ENCODE data around the gene ERGIC1.

The ERGIC1 gene

DNA sequence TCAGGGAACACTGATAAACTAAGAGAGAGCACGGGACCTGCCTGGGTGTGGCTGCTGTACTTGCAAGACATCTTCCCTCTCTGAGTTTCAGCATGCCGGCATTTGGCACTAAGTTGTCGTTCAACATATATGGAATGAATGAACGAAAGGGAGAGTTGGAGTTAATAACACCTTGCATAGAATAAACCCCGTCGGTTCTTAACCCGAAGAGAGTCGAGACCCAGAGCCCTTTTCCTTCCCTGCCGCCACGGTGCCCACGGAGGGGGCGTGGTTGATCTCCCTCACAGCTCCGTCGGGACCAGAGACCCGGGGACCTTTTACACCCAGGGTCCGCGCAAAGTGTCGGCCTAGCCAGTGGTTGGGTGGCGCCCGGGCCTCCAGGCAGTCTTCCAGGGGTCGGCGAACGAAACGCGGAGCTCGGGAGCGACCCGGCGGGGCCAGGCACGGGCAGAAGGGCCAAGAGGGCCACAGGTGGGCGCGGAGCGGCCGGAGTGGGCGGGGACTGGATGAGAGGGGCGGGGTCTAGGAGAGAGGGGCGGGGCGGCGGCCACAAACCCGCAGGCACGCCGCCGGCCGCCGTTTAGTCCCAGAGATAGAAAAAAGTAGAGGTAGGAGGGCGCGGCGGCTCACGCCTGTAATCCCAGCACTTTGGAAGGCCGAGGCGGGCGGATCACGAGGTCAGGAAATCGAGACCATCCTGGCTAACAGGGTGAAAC is 124.4 kb downstream of the ERGIC1 start:
- DNase-seq (ENCODE audit: extremely low read depth, low read depth), result no peak
- TF ChIP-seq, protein P1, sequence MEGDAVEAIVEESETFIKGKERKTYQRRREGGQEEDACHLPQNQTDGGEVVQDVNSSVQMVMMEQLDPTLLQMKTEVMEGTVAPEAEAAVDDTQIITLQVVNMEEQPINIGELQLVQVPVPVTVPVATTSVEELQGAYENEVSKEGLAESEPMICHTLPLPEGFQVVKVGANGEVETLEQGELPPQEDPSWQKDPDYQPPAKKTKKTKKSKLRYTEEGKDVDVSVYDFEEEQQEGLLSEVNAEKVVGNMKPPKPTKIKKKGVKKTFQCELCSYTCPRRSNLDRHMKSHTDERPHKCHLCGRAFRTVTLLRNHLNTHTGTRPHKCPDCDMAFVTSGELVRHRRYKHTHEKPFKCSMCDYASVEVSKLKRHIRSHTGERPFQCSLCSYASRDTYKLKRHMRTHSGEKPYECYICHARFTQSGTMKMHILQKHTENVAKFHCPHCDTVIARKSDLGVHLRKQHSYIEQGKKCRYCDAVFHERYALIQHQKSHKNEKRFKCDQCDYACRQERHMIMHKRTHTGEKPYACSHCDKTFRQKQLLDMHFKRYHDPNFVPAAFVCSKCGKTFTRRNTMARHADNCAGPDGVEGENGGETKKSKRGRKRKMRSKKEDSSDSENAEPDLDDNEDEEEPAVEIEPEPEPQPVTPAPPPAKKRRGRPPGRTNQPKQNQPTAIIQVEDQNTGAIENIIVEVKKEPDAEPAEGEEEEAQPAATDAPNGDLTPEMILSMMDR (IDR thresholded peaks at IDR 0.05; ENCODE audit: low read depth, low read length), result no peak

DNA sequence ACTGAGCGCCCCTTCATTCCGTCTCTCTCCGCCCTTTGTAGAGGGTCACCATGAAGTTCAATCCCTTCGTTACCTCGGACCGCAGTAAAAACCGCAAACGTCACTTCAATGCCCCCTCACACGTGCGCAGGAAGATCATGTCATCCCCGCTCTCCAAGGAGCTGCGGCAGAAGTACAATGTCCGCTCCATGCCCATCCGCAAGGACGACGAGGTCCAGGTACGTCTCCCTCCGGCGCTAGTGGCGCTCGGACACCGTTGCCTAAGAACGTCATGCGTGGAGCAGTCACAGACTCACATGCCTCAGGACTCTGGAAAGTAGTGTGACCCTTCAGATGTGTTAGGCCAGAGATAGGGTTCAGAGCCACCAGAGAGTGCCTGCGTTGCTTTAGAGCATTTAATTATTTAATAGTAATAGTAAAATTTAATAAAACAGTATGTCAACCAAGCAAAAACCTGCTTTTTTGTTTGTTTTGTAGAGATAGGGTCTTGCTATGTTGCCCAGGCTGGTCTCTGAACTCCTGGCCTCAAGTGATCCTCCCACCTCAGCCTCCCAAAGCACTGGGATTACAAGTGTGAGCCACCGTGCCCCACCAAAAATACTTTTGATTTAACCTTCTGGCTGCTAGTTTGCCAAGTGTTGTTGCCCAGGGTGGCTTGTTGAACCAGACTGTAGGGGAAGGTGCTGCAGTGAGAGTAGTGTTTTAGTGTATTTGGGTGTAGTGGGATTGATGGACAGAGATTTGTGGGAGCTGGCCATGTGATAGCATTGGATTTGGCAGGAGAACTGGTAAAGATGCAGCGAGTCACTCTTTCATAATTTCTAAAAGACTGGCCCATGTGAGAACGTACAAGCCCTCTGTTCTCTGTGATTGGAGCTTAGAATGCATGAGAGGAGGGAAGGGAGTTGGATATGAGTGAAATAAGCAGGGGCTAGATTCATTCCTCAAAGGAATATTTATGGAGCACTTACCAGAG is 126.1 kb downstream of the ERGIC1 start:
- TF ChIP-seq, protein P1 (IDR thresholded peaks at IDR 0.05; ENCODE audit: low read depth, low read length), result no peak
- no peak for DNase-seq (ENCODE audit: extremely low read depth, low read depth)

DNA sequence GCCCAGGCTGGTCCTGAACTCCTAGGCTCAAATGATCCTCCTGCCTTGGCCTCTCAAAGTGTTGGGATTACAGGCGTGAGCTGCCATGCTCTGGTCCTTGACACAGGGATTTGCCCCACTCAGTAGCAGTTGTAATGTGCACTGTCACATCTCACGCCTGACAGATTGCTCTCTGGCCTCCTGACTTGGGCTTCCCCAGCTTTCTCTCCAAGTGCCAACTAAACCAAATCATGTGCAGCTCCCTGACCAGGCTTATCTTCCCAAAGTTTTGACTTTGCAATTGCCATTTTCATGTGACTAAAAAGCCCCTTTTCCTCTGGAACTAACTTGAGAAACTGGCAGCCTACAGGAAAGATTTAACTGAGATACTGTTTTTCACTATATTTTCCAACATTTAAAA is 135.9 kb downstream of the ERGIC1 start:
- TF ChIP-seq, protein P1 (IDR thresholded peaks at IDR 0.05; ENCODE audit: low read depth, low read length), result no peak
- DNase-seq (ENCODE audit: extremely low read depth, low read depth), result no peak

DNA sequence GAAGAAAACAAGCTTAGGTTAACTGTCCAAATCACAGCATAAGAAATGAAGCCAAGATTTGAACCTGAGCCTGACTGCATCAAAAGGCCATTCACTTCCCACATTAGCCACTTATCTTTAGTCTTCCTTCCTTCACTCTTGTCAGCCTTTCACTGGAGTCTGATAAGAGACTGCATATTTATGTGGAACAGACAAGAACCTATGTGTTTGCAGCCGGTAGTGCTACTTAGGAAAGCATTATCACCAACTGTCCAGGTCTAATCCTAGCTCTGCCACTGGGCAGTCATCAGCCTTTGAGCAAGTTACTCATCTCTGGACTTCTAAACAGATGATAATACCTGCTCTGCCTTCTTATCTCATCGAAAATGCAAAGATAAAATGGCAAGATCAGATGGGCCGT is 137.4 kb downstream of the ERGIC1 start:
- no peak for DNase-seq (ENCODE audit: extremely low read depth, low read depth)
- TF ChIP-seq, protein P1 (IDR thresholded peaks at IDR 0.05; ENCODE audit: low read depth, low read length), result no peak

DNA sequence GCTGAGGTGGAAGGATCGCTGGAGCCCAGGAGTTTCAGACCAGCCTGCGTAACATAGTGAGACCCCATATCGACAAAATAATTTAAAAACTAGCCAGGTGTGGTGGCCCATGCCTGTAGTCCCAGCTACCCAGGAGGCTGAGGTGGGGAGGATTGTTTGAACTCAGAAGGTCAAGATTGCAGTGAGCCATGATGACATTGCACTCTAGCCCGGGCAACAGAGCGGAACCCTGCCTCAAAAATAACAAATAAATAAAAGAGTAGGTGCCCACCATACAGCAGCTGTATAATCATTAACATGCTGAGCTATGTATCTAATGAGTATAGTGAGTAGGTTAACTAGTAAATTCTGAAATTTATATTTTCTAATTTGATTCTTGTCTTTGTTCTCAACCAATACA is 138.5 kb downstream of the ERGIC1 start:
- TF ChIP-seq, protein P1 (IDR thresholded peaks at IDR 0.05; ENCODE audit: low read depth, low read length), result no peak
- no peak for DNase-seq (ENCODE audit: extremely low read depth, low read depth)

DNA sequence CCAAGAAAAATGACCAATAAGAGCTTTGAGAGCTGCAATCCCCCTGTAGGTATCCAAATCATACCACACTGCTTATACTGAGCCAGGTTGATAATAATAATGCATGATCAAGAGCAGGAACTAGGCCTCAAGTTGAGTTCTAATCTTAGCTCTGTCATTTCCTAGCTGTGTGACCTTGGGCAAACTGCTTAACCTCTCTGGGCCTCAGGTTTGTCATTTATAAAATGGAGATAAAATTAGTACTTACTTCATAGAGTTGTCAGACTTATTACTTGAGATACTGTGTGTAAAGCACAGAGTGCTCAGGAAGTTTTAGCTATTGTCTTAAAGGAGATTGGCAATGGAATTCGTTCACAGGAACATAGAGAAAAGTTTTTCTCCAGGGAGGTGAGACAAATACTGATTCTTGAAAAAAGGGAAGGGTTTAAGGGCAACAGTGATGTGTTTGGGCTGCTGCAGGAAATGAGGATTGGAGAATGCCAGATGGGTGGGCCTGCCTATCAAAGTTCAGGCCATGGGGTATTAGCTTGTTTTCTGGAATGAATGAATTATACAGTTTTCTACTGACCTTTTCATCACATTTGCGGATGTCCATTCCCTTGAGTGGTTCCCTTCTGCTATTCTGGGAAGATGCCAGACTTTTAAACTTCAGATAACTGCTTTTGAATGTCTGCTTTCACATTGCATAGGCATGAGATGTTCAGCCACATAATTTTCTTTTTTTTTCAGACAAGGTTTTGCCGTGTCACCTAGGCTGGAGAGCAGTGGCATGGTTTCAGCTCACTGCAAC is 139.3 kb downstream of the ERGIC1 start:
- no peak for DNase-seq (ENCODE audit: extremely low read depth, low read depth)
- TF ChIP-seq, protein P1 (IDR thresholded peaks at IDR 0.05; ENCODE audit: low read depth, low read length), result no peak
